NCI-H748 (cell line): ENCODE data around the gene SMAD4.
A peak's percentile ranks its signal among the peaks of the same experiment; 100 is the strongest.
"Not testable (repeated sequence)": the region's sequence is repeated elsewhere in the genome, so short reads cannot be mapped to it uniquely, and the experiment has no call there.

Experiments
- DNase-seq: peaks from one replicate; lab custom pipeline; 2025; ENCODE audit not compliant: unreplicated experiment; lab: John Stamatoyannopoulos, UW

SMAD4 gene

DNA sequence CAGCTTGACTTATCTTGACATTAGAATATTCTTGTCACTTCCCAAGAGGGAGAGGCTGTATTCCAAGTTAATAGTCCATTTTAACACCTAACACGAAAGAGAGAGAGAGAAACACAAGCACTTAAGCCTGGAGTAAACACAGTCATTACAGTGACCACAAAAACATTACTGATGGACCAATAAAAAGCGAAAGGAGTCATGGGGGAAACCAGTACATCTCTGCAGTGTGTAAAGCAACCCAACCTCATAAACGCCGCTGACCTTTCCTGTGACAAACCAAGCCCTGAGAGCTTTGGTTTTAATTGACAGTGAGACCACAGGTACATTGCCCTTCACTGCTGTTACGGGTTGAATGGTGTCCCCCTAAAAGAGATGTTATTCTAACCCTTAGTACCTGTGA is 78.3 kb downstream of the SMAD4 start:
- DNase-seq, result no peak

DNA sequence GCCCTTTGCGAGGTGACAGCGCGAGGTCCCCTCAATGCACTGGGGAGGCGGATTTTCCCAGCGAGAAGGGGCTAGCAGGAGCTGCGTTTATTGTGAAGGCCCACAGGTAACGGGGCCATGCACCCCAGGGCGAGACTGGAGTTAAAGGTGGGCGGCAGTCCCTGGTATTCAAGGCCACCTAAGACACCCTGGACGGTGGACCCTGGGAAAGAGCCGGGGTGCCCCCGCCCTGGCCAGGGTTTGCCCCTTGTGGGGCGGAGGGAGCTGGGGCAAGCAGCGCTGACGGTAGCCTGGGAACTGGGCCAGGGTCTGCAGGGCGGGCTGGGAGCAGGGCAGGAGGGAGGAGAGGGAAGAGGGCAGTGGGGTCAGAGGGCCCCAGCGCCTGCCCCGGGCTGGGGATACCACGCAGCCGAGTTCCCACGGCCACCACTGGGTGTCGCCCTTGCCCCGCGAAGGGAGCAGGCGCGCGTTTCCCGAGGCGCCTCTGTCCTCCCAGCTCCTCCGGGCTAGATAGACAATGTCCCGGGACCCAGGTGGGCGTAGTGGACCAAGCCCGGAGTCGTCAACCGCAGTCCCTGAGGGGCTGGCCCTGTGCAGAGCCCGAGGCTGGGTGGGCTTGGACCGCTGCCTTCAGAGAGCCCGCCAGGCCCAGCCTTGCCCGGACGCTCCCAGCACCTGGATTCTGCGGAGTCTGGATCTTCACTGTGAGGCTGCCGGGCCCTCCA is 80.2 kb downstream of the SMAD4 start:
- DNase-seq, result peak; percentile 59

GRCh38 chr18:51111633-51112355 is 81.8 kb downstream of the SMAD4 start:
- DNase-seq, result not testable (repeated sequence)

GRCh38 chr18:51116996-51117395 is 87.0 kb downstream of the SMAD4 start:
- DNase-seq, result not testable (repeated sequence)

DNA sequence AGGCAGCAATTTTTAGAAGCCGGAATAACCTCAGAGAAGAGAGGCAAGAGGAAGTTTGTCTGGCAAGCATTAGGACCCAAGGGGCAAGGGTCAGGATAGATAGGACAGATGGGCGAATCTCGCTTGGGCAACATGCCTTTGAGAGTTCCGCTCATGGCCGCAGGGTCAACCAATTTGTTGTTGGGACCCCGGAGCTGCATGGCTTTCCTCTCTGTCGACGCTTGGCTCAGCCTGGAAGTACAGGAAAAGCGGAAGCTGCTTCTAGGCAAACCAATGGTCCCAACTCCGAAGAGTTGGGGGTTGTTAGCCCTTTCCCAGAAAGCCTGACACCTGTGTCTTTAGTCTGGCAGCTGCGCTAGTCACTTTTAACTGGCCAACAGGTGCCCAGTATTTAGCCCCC is 89.5 kb downstream of the SMAD4 start:
- DNase-seq, result not testable (repeated sequence)

DNA sequence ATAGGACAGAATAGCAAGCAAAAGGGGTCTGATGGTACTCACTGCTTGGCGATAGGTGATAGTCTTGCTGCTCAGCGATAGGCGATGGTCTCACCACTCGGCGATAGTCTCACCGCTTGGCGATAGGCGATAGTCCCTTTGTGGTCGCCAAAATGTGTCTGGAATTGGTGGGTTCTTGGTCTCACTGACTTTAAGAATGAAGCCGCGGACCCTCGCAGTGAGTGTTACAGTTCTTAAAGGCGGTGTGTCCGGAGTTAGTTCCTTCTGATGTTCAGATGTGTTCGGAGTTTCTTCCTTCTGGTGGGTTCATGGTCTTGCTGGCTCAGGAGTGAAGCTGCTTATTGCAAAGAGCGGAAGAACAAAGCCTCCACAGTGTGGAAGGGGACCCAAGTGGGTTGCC is 90.0 kb downstream of the SMAD4 start:
- DNase-seq, result not testable (repeated sequence)

DNA sequence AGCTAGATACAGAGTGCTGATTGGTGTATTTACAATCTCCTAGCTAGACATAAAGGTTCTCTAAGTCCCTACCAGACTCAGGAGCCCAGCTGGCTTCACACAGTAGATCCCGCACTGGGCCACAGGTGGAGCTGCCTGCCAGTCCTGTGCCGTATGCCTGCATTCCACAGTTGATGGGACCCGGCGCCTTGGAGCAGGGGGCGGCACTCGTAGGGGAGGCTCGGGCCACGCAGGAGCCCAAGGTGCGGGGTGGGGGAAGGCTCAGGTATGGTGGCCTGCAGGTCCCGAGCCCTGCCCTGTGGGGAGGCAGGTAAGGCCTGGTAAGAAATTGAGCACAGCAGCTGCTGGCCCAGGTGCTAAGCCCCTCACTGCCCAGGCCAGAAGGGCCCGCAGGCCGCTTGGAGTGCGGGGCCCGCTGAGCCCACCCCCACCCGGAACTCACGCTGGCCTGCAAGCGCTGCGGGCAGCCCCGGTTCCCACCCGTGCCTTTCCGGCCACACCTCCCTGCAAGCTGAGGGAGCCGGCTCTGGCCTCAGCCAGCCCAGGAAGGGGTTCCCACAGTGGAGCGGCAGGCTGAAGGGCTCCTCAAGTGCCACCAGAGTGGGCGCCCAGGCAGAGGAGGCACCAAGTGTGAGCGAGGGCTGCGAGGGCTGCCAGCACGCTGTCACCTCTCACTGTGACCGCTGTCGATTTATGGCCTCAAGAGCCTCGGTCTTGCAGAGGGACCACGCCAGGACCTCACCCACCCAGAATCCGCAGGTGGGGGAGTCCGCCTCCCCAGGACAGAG is 91.0 kb downstream of the SMAD4 start:
- DNase-seq, result no peak

DNA sequence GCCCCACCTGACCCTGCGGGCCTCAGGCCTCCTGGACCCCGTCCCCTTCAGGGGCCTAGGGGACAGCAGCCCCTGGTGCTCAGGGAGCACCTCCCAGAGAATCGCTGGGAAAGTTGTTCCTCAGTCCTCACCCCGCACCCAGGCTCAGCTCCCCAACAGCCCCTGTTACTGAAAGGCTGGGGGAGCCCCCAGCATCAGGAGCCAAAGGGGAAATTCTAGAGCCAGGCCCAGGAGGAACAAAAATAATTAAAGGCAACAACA is 91.5 kb downstream of the SMAD4 start:
- no peak for DNase-seq

GRCh38 chr18:51122266-51123045 is 92.4 kb downstream of the SMAD4 start:
- no peak for DNase-seq

- no peak for DNase-seq
Observed at GRCh38 chr18:51123046-51123395, 93.0 kb downstream of the SMAD4 start.

GRCh38 chr18:51123481-51123880 is 93.5 kb downstream of the SMAD4 start:
- no peak for DNase-seq

DNA sequence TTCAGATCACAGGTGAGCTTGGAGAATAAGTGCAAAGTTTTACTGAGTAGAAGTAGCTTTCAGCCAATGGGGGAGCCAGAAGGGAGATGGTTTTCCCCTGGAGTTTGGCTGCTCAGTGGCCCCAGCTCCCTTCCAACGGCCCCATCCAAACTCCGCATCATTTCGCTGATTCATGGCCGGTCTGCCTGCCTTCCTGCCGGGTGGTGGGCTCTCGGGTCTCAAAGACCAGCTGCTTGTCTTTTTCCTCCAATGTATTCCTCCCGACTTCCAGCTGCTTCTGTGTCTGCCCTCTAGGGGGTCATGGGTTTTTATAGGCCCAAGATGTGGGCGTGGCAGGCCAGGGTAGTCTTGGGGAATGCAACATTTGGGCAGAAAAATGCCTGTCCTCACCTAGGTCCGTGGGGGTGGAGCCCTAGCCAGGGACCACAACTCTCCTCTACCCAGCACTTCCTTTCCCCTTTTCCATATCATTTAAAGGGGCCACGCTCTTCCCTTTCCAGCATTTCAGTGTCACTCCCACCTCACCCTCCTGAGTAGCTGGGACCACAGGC is 94.0 kb downstream of the SMAD4 start:
- no peak for DNase-seq

DNA sequence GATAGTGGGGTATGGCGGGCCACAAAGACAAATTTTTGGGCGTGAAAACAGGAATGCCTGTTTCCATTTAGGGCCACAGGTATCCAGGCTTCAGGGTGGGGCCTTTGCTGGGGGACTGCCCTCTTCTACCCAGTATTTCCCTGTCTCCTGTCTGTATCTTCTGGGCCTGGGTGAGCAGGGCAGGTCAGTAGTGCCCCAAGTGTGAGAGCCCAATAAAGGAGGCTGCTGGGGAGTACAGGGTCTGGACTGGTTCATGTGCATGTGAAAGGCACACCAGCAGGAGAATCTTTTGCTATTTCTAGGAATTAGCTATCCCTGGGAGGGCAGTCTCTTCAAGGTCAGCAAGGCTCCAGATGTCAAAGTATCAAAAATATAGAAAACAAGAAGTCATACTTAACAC is 96.0 kb downstream of the SMAD4 start:
- no peak for DNase-seq

- no peak for DNase-seq
Observed at GRCh38 chr18:51127664-51128063, 97.7 kb downstream of the SMAD4 start.

GRCh38 chr18:51128533-51128932 is 98.5 kb downstream of the SMAD4 start:
- no peak for DNase-seq

GRCh38 chr18:51132256-51132935 is 102.4 kb downstream of the SMAD4 start:
- no peak for DNase-seq

DNA sequence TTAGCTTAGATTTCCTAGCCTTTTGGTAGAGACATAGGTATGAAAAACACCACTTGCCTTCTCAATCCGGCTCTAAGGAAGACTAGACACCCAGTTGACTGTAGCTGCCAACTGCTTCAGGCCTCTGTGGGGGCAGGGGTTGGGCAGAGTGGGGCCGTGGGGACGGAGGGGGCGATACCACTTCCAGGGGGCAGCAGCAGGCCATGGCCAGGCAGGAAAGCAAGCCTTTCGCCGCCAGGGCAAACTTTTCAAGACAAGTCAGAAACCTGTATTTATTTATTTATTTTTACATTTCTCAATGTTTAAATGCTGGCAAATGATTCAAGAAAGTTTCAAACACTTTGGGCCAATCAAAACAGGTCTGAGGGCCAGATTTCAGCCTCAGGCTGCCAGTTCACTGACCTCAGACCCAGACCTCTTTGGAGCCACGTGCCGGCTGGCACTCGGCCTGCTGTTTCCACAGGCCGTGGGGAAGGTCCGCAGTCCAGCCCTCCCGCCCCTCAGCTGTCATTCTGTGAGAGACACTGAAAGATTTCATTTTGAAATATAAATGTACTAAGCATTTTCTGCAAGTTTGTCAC is 103.7 kb downstream of the SMAD4 start:
- no peak for DNase-seq
